ENCODE measurements around the gene MRPS15.

DNA sequence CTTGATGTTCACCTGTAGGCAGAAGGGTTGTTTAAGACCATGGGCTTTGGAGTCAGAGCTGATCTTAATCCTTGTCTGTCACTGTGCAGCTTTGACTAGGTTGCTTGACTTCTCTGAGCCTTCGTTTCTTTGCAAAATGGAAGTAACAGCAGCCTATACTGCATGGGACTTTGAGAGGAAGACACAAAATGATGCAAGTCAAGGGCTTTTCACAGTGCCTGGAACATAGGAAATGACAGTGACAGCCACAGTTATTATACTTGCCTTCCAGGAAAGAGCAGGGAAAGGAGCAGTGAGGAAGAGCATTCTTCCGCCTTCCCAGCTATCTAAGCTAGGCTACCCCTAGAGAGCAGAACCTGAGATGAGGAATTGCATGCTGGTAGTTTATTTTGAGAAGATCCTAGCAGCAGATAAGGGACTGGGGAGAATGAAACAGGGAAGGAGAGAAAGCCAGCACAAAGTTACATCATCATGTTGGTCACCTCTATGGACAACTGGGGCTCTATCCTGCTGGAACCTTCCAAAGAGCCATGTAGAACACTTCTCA, 15.4 kb upstream of the MRPS15 start:
- TF ChIP-seq, protein P1, sequence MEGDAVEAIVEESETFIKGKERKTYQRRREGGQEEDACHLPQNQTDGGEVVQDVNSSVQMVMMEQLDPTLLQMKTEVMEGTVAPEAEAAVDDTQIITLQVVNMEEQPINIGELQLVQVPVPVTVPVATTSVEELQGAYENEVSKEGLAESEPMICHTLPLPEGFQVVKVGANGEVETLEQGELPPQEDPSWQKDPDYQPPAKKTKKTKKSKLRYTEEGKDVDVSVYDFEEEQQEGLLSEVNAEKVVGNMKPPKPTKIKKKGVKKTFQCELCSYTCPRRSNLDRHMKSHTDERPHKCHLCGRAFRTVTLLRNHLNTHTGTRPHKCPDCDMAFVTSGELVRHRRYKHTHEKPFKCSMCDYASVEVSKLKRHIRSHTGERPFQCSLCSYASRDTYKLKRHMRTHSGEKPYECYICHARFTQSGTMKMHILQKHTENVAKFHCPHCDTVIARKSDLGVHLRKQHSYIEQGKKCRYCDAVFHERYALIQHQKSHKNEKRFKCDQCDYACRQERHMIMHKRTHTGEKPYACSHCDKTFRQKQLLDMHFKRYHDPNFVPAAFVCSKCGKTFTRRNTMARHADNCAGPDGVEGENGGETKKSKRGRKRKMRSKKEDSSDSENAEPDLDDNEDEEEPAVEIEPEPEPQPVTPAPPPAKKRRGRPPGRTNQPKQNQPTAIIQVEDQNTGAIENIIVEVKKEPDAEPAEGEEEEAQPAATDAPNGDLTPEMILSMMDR (CRISPR knock-in tag; IDR thresholded peaks at IDR 0.05): no peak
- TF ChIP-seq THAP11 (CRISPR knock-in tag; IDR thresholded peaks at IDR 0.05) (no peak), RFX5 (IDR thresholded peaks at IDR 0.05; ENCODE audit: low read depth, low read length) (no peak)

Data from HepG2 (cell line).